Aorta (tissue), 5 donors: ENCODE measurements around the gene CCR5AS.
A peak's percentile ranks its signal among the peaks of the same experiment; 100 is the strongest.
"Not testable (repeated sequence)": the region's sequence is repeated elsewhere in the genome, so short reads cannot be mapped to it uniquely, and the experiment has no call there.

Experiments used
- ATAC-seq: fragments of 200-7000 bp; cut with Tn5 transposase; one replicate; pipeline ENCODE4 v1.9.1; 2022; ENCODE audit warnings: moderate library complexity; ENCODE audit not compliant: low FRiP score
- DNase-seq, 2 donors: peaks; one replicate each; pipeline ENCODE4 v3.0.0-alpha.2; 2020
- H3K27ac ChIP-seq, 2 donors: one replicate each; pipeline ENCODE4 v1.5.1; 2013; ENCODE audit warnings: low read length in 2 of 2, mild to moderate bottlenecking in 2 of 2, moderate library complexity in 2 of 2, control low read depth in 1 of 2, inconsistent platforms in 1 of 2, low read depth in 1 of 2
- H3K27me3 ChIP-seq, 2 donors: one replicate each; pipeline ENCODE4 v1.6.1; 2013; ENCODE audit warnings: control low read depth in 1 of 2, low read length in 1 of 2, mild to moderate bottlenecking in 1 of 2, moderate library complexity in 1 of 2; ENCODE audit not compliant: insufficient read depth in 2 of 2, control insufficient read depth in 1 of 2
- H3K36me3 ChIP-seq, 2 donors: one replicate each; pipeline ENCODE4 v1.6.1; 2013; ENCODE audit warnings: control low read depth in 1 of 2, low read length in 1 of 2, mild to moderate bottlenecking in 1 of 2; ENCODE audit not compliant: insufficient read depth in 2 of 2, control insufficient read depth in 1 of 2
- H3K4me1 ChIP-seq, 2 donors: one replicate each; pipeline ENCODE4 v1.6.1; 2013; ENCODE audit warnings: low read length in 2 of 2, control low read depth in 1 of 2, mild to moderate bottlenecking in 1 of 2, moderate library complexity in 1 of 2; ENCODE audit not compliant: insufficient read depth in 2 of 2, control insufficient read depth in 1 of 2
- H3K4me3 ChIP-seq, 2 donors: one replicate each; pipeline ENCODE4 v1.5.1; 2013; ENCODE audit warnings: low read length in 2 of 2, control low read depth in 1 of 2, mild to moderate bottlenecking in 1 of 2
- H3K9me3 ChIP-seq: one replicate; pipeline ENCODE4 v1.6.1; 2013; ENCODE audit warnings: mild to moderate bottlenecking, low read length; ENCODE audit not compliant: control insufficient read depth
- WGBS, 2 donors: extraction: QIAGEN DNeasy Blood & Tissue Kit; methylation state at CpG; one replicate each; pipeline ENCODE4 v1.1.7; 2013; 5-methylcytosine and 5-hydroxymethylcytosine counted together
- intact Hi-C, 2 donors: fragments of 100-400 bp; cut with DNase I; formaldehyde crosslinking; loops; one replicate each; pipeline versions ENCODE4 v1.14.2 to v1.15.0; 2022
- donor health status: healthy with polysubstance abuse.
- donor health status: Bipolar disorder and iron deficiency.
- donor health status: DM: no; HTN: no; CAD: no.
- donor health status: DM: no; HTN: no; CAD: no.
- donor health status: DM: yes; HTN: yes; CAD: no.

Gene CCR5AS

DNA sequence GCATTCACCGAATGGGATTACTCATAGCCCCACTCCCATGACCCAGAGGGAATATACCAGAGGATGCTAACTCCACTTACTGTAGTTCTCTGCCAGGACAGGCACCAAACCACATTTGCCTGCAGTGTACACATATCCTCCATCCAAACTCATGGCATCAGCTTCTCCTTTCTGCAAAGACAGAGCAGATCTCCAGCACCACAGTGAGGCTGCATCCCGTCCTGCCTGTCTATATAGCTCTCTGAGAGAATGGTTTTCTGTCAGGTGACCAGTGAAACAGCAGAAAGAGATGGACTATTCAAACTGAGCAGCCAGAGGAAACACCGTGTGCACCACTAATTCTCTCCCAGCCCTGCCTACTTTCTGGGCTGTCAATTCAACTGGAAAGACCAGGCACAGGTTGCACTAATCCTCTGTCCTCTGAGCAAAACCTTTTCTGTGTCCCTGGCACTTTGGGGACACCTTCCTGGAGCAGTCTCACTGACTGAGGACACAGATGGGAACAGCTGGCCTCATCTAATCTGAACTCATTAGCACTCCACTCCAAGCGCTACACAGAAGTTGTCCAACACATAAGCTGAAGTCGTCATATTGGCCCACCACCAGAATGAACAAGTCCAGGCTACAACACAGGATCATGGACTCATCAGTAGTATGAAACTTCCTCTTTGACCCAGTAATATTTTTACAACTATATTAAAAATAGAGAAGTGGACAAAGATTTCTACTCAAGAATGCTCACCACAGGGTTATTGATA, 40.5 kb upstream of the CCR5AS start:
- intact Hi-C loops = no loop called here
- DNase-seq (no peak), ATAC-seq (no peak)
- no peaks in the 10 kb centered on the region for H3K36me3 ChIP-seq
- H3K9me3 ChIP-seq = no peaks in the 10 kb centered on the region
- no peaks in the 10 kb centered on the region for H3K4me1 ChIP-seq
- H3K4me3 ChIP-seq = no peak overlapping the region
- H3K27ac ChIP-seq = no peak overlapping the region
- H3K27me3 ChIP-seq = no peaks in the 10 kb centered on the region
- WGBS, 2 donors = 56 to 59% methylated on average over 5 of the region's 5 CpGs

DNA sequence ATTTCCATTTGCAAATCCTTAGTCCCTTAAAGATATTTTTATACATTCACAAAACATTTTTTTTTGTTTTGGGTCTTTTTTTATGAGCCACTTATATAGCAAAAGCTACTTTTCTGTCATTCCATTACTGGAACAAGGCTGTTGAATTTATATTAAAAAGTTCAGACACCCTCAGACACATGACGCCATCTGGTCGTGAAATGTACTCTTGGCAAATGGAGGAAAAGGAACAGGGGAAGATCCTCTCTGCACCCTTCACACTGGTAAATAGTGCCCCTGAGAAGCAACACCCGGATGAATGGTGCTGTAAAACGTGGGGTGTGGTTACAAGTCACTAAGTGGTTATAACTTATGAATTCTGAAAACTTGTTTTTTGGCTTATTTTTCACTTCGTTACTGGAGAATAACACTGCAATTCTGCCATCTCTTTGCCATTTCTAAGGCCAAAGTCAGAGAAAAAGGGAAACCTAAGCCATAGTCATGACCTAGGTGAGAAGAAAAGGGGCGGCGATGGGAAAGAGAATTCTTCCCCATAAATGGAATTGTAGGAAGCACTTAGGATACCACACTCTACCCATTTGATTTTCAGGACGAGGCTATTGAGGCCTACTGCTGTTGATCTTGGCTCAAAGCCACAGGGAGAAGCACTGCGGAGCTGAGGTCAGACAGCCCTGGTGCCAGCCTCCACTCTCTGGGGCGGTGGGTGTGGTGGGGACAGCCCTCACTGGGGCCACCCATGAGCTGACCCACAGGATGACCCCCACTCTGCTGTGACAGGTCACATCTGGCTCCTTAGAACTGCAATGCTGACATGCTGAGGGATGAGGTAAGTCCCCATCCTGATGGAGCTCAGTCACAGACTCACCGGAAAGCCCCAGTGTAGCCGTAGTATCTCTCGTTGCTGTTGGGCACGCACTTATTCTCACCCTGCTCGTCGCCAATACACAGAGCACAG, 36.0 kb upstream of the CCR5AS start:
- WGBS, 2 donors = 62 to 64% methylated on average over 16 of the region's 16 CpGs
- ATAC-seq = peak; percentile 11
- Histone ChIP-seq H3K4me1 (no peaks in the 10 kb centered on the region), H3K4me3 (no peak overlapping the region), H3K36me3 (no peaks in the 10 kb centered on the region), H3K27me3 (no peaks in the 10 kb centered on the region), H3K9me3 (no peaks in the 10 kb centered on the region), H3K27ac (no peak overlapping the region)
- intact Hi-C loops = no loop called here
- DNase-seq = no peak

DNA sequence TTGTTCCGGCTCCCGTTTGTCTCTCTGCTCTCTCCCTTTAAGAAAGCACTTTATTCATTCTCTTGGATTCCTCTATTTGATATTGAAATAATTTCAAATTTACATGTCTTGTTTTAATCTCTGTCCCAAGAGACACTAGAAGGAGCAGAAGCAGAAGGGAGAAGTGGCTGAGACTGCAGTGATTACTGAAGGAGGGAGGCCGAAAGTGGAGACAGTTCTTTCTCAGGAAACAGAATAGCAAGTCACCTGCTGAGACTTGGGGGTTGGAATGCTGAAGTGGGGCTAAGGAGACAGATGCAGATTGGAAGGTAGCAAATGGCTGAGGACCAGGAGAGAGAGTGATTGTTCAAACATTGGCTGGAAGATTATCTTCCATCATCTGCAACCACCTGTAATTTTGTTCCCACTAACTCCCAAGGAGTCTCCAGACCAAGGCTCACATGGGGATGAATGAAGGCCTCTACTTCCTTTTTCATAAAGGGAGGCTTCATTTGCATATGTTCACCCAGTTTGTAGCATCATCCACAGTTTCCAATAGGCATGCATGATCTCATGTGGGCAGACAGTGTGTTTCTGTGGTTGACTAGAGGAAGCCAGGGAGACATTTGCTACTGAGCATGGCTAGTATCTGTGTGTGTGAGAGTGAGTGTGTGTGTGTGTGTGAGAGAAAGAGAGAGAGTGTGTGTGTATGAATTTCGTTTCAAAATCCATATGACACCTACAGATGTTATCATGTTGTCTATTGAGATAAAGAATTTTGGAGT, 33.8 kb upstream of the CCR5AS start:
- Histone ChIP-seq H3K27ac (no peak overlapping the region), H3K27me3 (no peaks in the 10 kb centered on the region), H3K9me3 (no peaks in the 10 kb centered on the region), H3K4me3 (no peak overlapping the region), H3K36me3 (no peaks in the 10 kb centered on the region), H3K4me1 (no peaks in the 10 kb centered on the region)
- intact Hi-C loops = no loop called here
- WGBS, 2 donors = 82 to 84% methylated on average over 4 of the region's 4 CpGs
- ATAC-seq (no peak), DNase-seq (no peak)

DNA sequence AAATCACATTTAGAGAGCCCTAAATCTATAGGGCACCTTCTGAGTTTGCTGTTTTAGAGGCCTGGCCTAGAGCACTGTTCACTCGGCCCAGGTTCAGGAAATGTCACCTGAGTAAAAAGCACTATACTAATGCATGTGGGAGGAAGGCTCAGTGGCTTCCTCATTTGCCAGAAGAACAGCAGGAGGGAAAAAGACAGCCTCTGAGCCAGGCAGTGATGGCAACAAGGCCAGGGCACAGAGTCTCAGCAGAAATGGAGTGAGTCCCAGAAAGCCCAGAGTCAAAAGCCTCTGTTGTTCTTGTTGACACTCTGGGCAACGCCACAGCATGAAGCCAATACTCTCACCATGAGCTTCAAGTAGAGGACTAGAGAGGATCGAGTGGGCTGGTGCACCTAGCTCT, 32.0 kb upstream of the CCR5AS start:
- Histone ChIP-seq H3K36me3 (no peaks in the 10 kb centered on the region), H3K27me3 (no peaks in the 10 kb centered on the region), H3K9me3 (no peaks in the 10 kb centered on the region), H3K27ac (no peak overlapping the region), H3K4me1 (no peaks in the 10 kb centered on the region), H3K4me3 (no peak overlapping the region)
- intact Hi-C loops = no loop called here
- DNase-seq = no peak
- 53 to 54% methylated on average over 3 of the region's 3 CpGs for WGBS, 2 donors
- no peak for ATAC-seq

DNA sequence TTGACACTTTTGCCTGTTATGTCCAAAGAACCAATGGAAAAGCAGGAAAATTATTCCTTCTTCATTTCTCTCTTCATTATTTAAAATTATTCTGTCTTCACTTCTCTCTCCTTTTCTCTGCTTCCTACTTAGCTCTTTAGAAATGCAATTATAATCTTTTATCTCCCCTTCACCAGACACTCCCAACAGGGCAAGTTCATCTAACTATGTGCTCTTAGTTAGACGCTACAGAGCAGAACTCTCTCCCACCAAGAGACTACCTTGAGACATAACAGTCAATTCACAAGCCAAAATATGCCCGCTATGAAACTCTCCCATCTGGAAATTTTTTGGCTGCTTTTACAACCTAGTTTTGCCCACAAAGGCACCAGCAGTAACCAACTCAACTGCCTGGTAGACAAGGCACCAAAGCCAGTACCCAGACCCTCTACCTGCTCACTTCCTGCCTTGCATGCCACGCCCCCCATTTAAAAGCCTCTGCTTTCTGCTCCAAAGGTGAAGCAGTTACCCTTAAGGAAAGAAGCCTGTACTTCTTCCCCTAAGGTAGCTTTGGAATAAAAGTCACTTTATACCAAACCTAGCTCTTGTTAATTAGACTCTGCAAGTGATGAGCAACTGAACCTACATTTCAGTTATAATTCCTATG, 28.3 kb upstream of the CCR5AS start:
- Histone ChIP-seq H3K4me1 (no peaks in the 10 kb centered on the region), H3K4me3 (no peak overlapping the region), H3K9me3 (no peaks in the 10 kb centered on the region), H3K27ac (no peak overlapping the region), H3K36me3 (no peaks in the 10 kb centered on the region), H3K27me3 (no peaks in the 10 kb centered on the region)
- intact Hi-C loops = no loop called here
- DNase-seq (no peak), ATAC-seq (no peak)
- 86 to 87% methylated on average over 3 of the region's 3 CpGs for WGBS, 2 donors

DNA sequence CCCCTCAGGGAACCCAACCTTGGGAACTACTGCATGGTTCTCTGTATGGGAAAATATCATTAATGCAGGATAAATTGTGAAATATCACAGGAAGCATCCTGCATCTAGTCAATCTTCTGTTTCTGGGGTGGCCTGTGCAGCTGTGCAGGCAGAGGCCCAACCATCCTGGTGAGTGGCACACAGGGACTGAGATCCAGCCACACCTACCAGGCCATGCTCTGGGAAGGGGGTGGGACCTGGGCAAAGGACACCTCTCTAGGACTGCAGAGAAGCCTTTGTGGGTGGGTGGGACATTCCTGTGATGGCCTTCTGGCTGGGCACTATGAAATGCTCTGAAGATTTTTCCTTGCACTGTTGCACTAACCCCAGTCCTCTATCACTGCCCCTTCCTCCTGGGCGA, 27.0 kb upstream of the CCR5AS start:
- WGBS, 2 donors = 88 to 89% methylated on average over 1 of the region's 1 CpG
- intact Hi-C loops = no loop called here

DNA sequence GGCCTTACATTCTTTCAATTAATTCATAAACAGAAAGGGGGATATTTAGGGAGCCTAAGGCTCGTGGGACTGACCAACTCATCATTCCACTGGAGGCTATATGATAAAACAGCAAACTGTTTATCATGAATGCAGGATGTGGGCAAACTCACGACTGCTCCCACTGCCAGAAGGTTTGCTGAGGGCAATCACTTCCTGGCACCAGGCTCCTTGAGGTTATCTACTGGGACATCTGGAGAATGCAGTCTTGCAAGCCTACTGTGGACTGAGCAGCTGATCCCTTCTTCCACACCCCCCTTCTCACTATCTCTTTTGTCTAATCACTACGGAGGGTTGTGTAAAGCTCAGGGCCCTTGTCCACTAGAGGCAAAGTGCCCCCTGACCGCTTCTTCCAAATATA, 26.3 kb upstream of the CCR5AS start:
- ATAC-seq = not testable (repeated sequence)
- 78 to 81% methylated on average over 4 of the region's 4 CpGs for WGBS, 2 donors

More for the DNA sequence above, 27.0 kb upstream of the CCR5AS start:
- Histone ChIP-seq H3K9me3 (no peaks in the 10 kb centered on the region), H3K27ac (no peak overlapping the region), H3K27me3 (no peaks in the 10 kb centered on the region), H3K36me3 (no peaks in the 10 kb centered on the region), H3K4me3 (no peak overlapping the region), H3K4me1 (no peaks in the 10 kb centered on the region)
- ATAC-seq (no peak), DNase-seq (no peak)

DNA sequence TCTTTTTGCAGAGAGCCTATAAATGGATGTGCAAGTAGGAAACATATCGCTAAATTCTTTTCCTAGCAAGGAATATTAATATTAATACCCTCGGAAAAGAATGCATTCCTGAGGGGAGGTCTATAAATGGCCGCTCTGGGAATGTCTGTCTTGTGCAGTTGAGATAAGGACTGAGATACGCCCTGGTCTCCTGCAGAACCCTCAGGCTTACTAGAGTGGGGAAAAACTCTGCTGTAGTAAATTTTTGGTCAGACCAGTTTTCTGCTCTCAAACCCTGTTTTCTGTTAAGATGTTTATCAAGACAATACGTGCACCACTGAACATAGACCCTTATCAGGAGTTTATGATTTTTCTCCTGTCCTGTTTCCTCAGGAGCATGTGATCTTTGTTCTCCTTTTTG, 25.0 kb upstream of the CCR5AS start:
- 51 to 58% methylated on average over 5 of the region's 5 CpGs for WGBS, 2 donors
- intact Hi-C loops, H3K27me3 ChIP-seq, H3K9me3 ChIP-seq, H3K36me3 ChIP-seq, ATAC-seq, H3K4me3 ChIP-seq, H3K27ac ChIP-seq, DNase-seq, H3K4me1 ChIP-seq: not testable (repeated sequence)

More for the DNA sequence above, 26.3 kb upstream of the CCR5AS start:
- H3K27ac ChIP-seq, H3K27me3 ChIP-seq, H3K36me3 ChIP-seq, intact Hi-C loops, H3K4me1 ChIP-seq, DNase-seq, H3K9me3 ChIP-seq, H3K4me3 ChIP-seq: not testable (repeated sequence)
